H1 (cell line): ENCODE results near the gene RNGTT.

Experiments used
- CTCF ChIP-seq, 3 experiments: IDR thresholded peaks; 1 replicate in 2 of 3; 2 replicates in 1 of 3; pipeline versions ENCODE4 v1.5.1 to v1.6.1; 2011; ENCODE audit warnings: low read length in 3 of 3, mild to moderate bottlenecking in 3 of 3, inconsistent platforms in 2 of 3, low read depth in 1 of 3, moderate library complexity in 1 of 3; ENCODE audit not compliant: insufficient read depth in 1 of 3; ENCODE audit errors: control extremely low read depth in 1 of 3
- PHF8 ChIP-seq: fragments of 200-600 bp; sonication (generic); conservative IDR thresholded peaks from 2 replicates; pipeline ENCODE4 v1.7.1; 2012; ENCODE audit warnings: low read depth, mild to moderate bottlenecking, inconsistent platforms, low read length, moderate library complexity

DNA sequence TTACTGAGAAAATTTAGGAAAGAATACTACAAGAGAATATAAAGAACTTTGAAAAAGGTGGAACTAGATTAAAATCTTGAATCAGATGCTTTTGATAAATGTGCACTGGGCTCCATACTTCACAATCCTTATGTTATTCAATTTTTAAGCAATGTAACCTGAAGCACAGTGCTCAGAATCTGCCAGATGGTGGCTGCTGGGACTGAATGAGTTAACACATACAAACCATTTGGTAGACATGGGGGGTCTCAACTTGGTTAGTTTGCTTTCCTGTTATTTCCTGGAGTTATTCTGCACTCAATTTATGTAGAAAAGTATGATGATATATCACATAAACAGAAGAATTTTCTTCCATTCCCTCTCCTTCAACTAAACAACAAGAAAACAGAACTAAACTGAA lies 326.5 kb downstream of the RNGTT start:
- TF ChIP-seq CTCF (IDR thresholded peaks at IDR 0.05; ENCODE audit: control extremely low read depth in 1 of 3, insufficient read depth in 1 of 3, low read depth in 1 of 3, low read length in 3 of 3) (no peak), PHF8 (no peak)
